ENCODE results near the gene SPON1. TPM values are rescaled to one million over a fixed set of nuclear protein-coding genes. Genes with fewer than 3 reads are reported as not detected.
"Not testable (repeated sequence)": the region's sequence is repeated elsewhere in the genome, so short reads cannot be mapped to it uniquely, and the experiment has no call there.

SPON1 gene
- total RNA-seq, 4 donors from 2014 or later: 80.2 to 141 (median 103) TPM

- TF ChIP-seq, protein P1, sequence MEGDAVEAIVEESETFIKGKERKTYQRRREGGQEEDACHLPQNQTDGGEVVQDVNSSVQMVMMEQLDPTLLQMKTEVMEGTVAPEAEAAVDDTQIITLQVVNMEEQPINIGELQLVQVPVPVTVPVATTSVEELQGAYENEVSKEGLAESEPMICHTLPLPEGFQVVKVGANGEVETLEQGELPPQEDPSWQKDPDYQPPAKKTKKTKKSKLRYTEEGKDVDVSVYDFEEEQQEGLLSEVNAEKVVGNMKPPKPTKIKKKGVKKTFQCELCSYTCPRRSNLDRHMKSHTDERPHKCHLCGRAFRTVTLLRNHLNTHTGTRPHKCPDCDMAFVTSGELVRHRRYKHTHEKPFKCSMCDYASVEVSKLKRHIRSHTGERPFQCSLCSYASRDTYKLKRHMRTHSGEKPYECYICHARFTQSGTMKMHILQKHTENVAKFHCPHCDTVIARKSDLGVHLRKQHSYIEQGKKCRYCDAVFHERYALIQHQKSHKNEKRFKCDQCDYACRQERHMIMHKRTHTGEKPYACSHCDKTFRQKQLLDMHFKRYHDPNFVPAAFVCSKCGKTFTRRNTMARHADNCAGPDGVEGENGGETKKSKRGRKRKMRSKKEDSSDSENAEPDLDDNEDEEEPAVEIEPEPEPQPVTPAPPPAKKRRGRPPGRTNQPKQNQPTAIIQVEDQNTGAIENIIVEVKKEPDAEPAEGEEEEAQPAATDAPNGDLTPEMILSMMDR (IDR thresholded peaks at IDR 0.05): no peak
- ATAC-seq (ENCODE audit: low FRiP score) (no peak), DNase-seq (ENCODE audit: low spot score) (no peak)
These were observed 59.2 kb downstream of the SPON1 start for GRCh38 chr11:14021738-14022137.

DNA sequence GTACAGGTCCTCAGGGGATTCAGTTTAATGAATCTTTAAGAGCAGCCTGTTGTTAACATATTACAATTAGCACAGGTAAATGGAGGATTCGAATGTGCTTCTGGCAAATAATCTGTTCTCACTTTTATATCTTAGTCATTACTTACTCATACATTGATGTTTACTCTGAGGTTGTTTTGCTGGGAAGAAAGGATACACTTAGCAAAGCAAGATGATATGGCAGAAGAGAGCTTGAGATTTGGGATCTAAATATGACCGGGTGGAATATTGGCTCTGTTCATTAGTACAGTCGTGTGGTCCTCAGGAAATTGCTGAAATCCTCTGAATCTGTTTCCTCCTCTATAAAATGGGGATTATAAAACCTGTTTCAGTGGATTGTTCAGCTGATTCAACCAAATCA is 59.7 kb downstream of the SPON1 start:
- no peak for ATAC-seq (ENCODE audit: low FRiP score)
- TF ChIP-seq, protein P1 (IDR thresholded peaks at IDR 0.05): no peak
- DNase-seq (ENCODE audit: low spot score): no peak

GRCh38 chr11:14022821-14023220 is 60.3 kb downstream of the SPON1 start:
- TF ChIP-seq, protein P1 (IDR thresholded peaks at IDR 0.05): no peak
- ATAC-seq (ENCODE audit: low FRiP score): no peak
- no peak for DNase-seq (ENCODE audit: low spot score)

DNA sequence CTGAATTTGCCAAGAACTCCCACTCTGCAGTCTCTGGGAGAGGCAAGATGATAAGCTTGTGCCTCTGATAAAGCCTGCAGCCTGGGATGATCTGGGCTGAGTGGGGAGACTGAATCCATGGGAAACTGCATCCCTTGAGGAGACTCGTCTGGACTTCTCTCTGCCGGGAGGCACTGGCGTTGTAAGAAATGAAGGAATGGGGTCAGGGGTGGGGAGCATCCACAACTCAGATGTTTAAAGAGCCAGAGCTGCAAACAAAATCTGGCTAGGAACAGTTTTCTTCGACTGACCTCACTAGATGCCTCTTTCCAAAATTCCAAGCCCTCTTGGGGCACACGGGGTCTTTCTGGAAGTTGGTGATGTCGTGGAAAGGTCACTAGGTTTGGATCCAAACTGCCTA is 64.4 kb downstream of the SPON1 start:
- TF ChIP-seq, protein P1 (IDR thresholded peaks at IDR 0.05): no peak
- DNase-seq (ENCODE audit: low spot score) (no peak), ATAC-seq (ENCODE audit: low FRiP score) (peak; percentile 37)

GRCh38 chr11:14027525-14027924 is 65.0 kb downstream of the SPON1 start:
- DNase-seq (ENCODE audit: low spot score) (no peak), ATAC-seq (ENCODE audit: low FRiP score) (no peak)
- TF ChIP-seq, protein P1 (IDR thresholded peaks at IDR 0.05): no peak

DNA sequence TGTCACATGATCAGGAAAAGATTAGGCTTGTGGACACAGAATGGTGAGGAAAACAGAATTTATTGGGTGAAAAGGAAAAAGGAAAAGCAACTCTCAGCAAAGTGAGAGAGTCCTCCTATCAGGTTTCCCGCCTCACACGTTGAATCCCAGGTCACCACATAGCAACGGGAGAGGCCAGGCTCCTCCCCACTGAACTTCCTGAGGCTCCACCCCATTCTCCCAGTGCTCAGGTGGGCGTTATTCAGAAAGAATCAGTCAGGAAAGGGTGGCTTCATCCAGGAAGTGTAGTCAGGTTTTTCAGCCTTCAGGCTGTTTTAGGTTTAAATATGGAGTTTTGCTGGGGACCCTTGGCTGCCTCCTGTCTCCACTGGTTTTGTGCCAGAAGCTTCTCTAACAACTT is 66.9 kb downstream of the SPON1 start:
- TF ChIP-seq, protein P1 (IDR thresholded peaks at IDR 0.05): no peak
- DNase-seq (ENCODE audit: low spot score): no peak
- no peak for ATAC-seq (ENCODE audit: low FRiP score)

GRCh38 chr11:14029971-14030920 is 67.7 kb downstream of the SPON1 start:
- peak; percentile 50 for DNase-seq (ENCODE audit: low spot score)
- peak; percentile 92 for ATAC-seq (ENCODE audit: low FRiP score)
- TF ChIP-seq, protein P1 (IDR thresholded peaks at IDR 0.05): no peak

DNA sequence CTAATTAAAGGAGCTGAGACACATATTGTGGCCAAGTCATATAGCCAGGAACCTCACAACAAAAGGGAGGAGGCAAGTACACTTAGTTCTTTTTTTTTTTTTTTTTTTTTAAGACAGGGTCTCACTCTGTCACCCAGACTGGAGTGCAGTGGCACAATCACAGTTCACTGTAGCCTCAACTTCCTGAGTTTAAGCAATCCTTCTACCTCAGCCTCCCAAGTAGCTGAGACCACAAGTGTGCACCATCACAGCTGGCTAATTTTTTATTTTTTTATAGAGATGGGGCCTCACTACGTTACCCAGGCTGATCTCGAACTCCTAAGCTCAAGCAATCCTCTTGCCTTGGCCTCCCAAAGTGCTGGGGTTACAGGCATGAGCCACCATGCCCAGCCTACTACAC is 73.0 kb downstream of the SPON1 start:
- DNase-seq (ENCODE audit: low spot score); ATAC-seq (ENCODE audit: low FRiP score): not testable (repeated sequence)
